Hematopoietic multipotent progenitor cell treated with erythropoietin and hydrocortisone succinate and interleukin-3 and kit ligand, for 6 days (in vitro differentiated cells): ENCODE data around the gene TNFRSF18.
A peak's percentile ranks its signal among the peaks of the same experiment; 100 is the strongest.

Experiments used
- DNase-seq: peaks from one replicate; pipeline ENCODE4 v3.0.0-alpha.2; 2015

TNFRSF18 gene

DNA sequence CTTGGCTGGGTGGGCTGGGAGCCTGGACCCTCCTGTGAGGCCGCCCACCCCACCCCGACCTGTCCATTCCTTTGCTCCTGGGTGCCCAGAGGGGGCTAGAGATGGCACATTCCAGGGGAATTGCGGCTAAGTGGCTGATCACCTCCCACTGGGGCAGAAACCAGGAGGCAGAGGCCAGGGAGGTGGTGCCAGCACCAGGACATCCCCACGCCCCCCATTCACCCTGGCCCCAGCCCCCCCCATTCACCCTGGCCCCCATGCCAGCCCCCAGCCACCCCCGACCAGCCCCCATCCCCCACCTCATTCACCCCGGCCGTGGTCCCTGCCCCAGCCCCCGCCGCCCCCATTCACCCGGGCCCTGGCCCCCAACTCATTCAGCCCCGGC lies 33.9 kb upstream of the TNFRSF18 start:
- DNase-seq, result no peak

DNA sequence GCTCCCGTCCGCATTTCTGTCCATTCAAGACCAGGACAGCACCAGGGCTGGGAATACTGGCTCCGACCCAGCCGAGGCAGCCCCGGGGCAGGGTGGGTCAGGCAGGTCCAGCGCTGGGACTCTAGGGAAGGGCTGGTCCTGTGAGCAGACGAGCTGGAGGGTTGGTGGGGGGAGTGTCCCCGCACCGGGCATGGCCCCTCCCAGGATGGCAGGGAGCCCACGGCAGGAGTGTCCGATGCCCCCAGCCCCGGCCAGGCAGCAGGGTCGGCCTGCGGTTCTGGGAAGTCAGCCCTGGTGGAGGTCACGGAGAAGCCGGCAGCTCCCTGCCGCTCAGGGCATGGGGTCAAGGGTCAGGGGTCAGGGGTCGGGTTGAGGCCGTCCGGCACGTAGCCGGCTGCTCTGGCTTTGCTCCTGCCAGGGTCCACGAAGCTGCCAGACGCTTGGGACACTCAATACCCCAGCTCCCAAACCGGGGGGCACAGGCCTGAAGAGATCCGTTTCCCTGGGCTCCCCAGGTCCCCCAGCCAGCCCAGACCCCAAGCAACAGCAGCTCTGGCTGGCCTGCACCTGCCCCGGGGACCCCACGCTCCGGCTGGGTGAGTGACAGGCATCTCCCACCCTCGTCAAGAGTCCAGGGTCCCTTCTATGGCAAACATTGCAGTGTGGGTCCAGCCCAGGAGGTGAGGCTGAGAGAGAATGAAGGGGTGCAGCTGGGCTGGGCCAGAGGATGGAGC lies 33.4 kb upstream of the TNFRSF18 start:
- no peak for DNase-seq

GRCh38 chr1:1239227-1239613 lies 32.8 kb upstream of the TNFRSF18 start:
- DNase-seq, result no peak

GRCh38 chr1:1238702-1239178 lies 32.3 kb upstream of the TNFRSF18 start:
- DNase-seq, result no peak

GRCh38 chr1:1237874-1238701 lies 31.7 kb upstream of the TNFRSF18 start:
- DNase-seq, result no peak

GRCh38 chr1:1236945-1237873 lies 30.8 kb upstream of the TNFRSF18 start:
- no peak for DNase-seq

GRCh38 chr1:1236176-1236763 lies 29.9 kb upstream of the TNFRSF18 start:
- no peak for DNase-seq

DNA sequence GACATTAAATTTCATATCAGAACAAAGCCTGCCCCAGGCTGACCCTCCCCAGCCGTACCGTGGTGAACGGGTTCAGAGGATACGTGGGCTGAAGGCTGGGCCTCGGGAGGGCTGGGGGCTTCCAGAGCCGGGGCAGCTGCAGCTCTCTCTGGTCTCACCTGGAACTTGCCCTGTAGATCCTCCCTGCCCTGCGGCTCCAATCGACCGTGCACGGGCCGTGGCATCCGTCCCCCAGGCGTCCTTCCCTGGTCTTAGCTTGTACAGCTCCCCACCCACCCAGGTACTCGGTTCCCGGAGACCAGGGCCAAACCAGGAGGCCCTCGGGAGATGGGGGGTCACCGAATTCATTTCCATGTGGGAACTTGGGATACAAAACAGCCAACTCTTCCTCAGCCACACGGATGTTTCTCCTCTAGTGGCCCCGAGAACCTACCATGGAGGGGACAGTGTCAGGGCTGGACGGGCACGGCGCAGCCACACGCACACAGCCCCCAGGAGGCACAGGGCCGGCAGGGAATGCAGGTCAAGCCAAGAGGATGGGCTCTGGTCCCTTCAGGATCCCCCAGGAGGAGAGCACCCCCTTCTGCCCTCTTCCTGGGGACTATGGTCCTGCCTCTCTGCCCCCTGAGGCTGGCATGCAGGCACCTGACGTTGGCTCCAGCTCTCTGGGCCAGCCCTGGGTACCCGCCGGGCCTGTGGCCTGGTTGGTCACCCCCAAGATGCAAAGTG lies 28.8 kb upstream of the TNFRSF18 start:
- no peak for DNase-seq

DNA sequence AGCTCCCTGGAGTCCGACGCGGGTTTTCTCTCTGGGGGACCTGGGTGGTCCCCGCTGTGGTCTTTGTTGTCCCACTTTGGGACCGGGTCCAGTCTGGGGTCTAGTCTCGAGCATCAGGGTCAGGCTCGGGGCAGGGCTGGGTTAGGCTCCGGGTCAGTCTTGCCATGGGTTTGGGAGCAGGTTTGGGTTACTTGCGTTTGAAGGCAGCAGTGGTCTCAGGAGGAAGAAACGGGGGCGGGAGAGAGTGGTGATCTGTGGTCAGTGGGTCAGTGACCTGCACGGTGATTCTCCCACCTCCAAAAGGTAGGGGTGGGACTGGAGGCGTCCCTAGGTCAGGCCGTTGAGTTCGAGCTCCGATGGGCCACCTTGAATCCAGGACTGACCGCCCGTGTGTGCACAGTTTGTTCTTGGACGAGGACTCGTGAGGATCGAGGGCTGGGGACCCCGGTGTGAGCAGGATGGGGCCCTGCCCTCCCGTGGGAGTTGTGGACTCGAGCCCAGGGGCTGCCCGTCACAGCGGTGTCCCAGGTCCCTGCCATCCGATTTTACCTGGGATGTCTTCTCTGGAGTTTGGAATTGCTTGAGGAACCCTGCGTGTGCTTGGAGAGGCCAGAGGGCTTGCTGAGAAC lies 27.9 kb upstream of the TNFRSF18 start:
- DNase-seq, result no peak

DNA sequence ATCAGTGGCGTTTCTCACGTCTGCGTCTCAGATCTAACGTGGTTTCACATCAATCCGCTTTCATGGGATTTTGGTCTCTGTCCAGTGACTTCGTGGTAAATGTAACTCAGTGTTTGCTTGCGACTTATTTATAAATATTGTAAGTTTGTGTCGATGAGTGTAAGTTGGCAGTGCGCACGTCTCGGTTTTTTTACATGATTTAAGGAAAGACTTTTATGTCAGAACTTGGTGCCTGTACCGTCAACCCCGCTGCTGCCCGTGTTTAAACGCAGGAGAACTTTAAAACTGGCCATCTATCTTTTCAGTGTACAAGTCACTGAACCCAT lies 27.1 kb upstream of the TNFRSF18 start:
- DNase-seq, result no peak

DNA sequence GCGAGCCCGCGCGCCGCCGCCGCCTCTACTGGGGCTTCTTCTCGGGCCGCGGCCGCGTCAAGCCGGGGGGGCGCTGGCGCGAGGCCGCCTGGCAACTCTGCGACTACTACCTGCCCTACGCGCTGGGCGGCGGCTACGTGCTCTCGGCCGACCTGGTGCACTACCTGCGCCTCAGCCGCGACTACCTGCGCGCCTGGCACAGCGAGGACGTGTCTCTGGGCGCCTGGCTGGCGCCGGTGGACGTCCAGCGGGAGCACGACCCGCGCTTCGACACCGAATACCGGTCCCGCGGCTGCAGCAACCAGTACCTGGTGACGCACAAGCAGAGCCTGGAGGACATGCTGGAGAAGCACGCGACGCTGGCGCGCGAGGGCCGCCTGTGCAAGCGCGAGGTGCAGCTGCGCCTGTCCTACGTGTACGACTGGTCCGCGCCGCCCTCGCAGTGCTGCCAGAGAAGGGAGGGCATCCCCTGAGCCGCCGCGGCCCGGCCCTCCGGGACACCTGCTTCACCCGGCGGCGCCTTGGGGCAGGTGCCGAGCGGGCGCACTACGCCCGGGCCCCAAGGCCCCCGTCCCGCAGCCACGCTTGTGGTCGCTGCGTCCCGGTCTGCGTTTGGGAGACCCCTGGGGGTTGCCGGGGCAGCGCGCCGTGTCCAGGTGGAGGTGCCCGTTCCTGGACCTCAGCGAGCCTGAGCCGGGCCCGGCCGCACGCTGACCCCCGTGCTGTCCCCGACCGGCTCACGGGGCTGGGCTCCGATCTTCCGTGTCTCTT lies 26.6 kb upstream of the TNFRSF18 start:
- DNase-seq, result no peak

DNA sequence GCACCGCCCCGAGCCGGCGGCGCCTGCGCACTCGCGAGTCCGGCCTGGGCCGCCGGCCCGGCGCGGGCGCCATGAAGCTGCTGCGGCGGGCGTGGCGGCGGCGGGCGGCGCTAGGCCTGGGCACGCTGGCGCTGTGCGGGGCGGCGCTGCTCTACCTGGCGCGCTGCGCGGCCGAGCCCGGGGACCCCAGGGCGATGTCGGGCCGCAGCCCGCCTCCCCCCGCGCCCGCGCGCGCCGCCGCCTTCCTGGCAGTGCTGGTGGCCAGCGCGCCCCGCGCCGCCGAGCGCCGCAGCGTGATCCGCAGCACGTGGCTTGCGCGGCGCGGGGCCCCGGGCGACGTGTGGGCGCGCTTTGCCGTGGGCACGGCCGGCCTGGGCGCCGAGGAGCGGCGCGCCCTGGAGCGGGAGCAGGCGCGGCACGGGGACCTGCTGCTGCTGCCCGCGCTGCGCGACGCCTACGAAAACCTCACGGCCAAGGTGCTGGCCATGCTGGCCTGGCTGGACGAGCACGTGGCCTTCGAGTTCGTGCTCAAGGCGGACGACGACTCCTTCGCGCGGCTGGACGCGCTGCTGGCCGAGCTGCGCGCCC lies 25.9 kb upstream of the TNFRSF18 start, which contains the start of gene B3GALT6:
B3GALT6 (plus strand) TSS at position 30 of the 588 bp plus-strand sequence; CDS start at position 72, 42 bp downstream.
- DNase-seq, result no peak

- DNase-seq, result peak; percentile 97
Observed at GRCh38 chr1:1231400-1232207, 25.2 kb upstream of the TNFRSF18 start, which contains the start of gene SDF4. Gene SDF4 (minus strand): TSS chr1:1232001. CDS start chr1:1228772, 3,229 bp downstream.

GRCh38 chr1:1230656-1231399 lies 24.4 kb upstream of the TNFRSF18 start:
- peak; percentile 66 for DNase-seq

GRCh38 chr1:1229770-1230169 lies 23.4 kb upstream of the TNFRSF18 start:
- DNase-seq, result no peak

DNA sequence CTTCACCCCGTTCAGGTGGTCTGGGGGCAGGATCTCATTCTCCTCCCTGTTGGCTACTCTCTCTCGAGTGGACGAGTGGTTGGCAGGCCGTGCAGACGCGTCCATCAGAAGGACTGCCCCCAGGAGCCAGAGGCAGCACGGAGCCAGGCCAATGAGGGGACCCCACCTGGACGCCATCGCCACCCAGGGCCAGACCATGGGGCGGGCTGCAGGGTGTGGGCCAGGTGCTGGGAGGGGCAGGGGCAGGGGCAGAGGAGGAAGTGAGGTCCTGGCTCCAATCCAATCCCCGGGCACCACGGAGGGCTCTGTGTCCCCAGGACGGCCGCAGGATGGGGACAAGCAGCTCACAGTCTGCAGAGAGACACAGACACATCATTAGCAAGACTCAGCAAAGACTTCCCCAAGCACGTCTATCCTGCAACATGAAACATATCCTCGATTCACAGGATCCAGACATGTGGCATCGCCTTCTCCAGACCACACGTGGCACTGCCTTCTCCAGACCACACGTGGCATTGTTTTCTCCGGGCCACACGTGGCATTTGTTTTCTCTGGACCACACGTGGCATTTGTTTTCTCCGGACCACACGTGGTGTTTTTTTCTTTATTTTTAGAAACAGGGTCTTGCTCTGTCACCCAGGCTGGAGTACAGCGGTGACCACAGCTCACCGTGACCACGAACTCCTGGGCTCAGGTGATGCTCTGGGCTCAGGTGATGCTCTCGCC lies 22.4 kb upstream of the TNFRSF18 start:
- no peak for DNase-seq

DNA sequence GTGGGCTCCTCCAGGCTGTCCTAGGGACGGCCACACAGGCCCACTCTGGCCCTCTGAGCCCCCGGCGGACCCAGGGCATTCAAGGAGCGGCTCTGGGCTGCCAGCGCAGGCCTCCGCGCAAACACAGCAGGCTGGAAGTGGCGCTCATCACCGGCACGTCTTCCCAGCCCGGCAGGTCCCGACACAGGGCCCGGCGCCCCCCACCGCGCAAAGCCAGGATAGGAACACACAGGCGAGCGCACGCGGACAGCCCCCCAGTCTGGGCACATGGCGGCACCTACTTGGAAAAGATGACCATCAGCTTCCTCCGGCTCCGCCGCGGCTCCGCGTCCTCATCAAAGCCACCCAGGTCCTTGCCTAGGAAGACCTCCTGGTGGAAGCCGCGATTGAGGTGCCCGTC lies 21.8 kb upstream of the TNFRSF18 start:
- no peak for DNase-seq

DNA sequence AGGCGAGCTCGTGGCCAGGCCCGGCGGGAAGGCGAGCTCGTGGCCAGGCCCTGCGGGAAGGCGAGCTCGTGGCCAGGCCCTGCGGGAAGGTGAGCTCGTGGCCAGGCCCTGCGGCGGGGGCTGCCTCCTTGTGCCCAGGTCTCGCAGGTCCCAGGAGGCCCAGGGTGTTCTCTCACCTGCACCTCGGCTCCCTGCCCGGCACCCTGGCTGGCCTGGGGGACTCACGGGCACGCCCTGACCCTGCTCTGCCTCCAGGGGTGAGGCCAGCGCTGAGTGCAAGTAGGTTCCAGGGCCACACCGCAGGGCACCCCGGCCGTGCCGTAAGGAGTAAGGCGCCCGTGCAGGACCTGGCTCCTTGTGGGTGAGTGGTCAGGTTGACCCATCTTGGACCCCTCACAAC lies 21.0 kb upstream of the TNFRSF18 start:
- DNase-seq, result no peak
